SK-N-DZ (cell line): Measurements from ENCODE around the gene MTM1.
A peak's percentile ranks its signal among the peaks of the same experiment; 100 is the strongest.

Source experiments
- DNase-seq: peaks from one replicate; pipeline ENCODE4 v3.0.0-alpha.2; 2015; ENCODE audit warnings: low spot score

Gene MTM1

DNA sequence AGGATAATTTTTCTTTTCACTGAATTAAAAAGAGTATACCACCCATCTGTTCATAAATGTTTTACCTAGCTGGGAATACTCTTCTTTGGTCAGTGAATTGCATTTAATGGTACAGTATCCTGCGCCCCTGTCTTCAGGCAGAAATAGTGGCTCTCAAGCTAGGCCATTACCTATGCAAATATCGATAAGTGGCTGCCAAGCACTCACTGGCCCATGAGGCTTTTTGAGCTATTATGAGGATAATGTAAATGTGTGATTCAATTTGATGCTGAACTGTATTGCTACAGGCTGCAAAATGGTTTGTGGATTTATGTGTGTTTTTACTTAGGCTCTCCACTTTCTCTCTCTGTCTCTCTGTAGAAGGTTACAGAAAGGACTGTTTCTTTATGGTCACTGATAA lies 94.7 kb downstream of the MTM1 start:
- no peak for DNase-seq

DNA sequence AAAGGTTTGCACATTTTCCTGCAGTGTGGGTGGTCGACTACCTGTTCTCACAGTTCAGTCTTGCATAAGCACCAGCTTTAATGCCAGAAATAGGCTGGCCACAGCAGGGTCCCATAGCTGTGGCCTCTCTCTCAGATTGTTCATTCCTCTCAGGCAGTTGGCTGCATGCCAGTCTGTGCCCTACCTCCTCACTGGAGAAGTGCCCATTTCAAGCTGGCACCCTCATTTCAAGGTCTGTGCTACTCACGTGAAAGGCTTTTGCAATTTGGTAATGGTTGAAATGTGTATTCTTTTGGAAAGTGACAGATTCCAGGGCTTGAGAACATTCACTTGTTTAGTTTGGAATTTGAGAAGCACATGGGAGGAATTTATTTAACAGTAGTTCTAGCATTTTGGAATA lies 95.9 kb downstream of the MTM1 start:
- no peak for DNase-seq

DNA sequence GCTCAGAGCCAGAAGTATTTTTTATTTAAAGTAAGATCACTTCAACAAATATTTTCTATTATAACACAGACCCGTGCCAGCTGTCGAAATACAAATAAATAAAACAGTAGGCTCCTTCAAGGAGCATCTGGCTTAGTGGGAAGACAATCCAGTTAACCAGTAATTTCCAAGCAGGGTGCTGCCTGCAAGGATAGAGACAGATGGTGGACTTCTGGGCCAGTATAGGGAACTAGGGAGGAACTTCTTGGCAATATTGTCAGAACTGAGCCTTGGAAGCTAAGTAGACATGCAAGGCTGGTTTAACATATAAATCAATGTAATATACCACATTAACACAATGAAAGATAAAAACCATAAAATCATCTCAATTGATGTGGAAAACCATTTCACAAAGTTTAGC lies 107.8 kb downstream of the MTM1 start:
- DNase-seq = no peak

DNA sequence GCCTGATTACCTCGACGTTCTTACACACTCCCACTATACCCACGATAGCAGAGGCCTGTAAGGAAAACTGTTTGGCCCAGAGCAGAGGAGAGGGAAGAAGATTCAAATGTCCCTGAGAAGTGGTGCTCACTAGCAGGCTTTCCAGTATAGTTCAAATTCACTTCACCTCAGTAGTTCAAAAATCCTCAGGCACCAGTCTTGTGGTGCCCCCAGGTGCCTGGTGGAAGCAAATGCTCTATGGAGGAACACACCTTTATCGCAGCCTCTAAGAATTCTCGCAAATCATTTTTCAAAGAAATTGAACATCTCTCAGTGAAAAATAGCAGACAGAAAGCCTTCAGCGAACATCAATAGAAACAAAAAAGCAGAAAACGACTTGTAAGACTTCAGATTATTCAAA lies 112.6 kb downstream of the MTM1 start:
- no peak for DNase-seq

DNA sequence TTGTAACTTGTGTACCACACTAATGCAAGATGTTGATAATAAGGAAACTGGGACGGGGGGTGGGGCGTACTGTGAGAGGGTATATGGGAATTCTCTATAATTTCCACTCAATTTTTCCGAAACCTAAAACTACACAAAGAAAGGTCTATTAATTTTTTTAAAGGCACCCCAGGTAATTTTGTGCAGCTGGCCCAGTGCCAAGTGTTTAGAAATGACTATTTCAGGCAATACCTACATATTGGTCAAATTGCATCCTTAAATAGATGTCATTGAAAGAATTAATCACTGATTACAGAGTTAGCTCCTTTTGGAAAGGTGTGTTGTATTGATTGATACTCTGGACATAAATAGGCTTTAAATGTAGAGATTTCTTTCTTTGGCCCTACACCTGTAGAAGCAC lies 114.7 kb downstream of the MTM1 start:
- no peak for DNase-seq

DNA sequence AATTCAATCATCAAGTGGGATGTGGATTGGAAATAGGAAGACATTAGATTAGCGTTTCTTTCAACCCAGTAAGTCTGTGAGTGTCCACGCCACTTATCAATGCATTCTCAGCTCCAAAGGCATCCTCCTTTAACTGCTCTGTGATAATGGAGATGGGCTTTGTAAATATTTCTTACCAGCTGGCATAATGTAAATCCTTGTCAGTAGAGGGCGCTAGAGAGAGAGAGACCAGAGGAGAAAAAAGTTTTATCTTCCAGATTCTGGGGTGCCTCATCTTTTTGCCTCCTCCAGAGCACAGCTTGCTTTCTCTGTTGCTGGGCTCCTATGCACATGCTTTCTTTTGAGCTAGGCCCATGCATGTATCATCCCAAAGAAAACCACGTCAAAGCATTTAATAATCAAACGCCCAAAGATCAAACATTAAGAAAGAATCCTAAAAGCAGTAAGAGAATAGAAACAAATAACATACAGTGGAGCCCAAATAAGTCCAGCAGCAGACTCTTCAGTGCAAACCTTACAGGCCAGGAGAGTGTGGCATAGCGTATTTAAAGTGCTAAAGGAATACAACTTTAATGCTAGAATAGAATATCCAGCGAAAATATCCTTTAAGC lies 115.2 kb downstream of the MTM1 start:
- peak; percentile 18 for DNase-seq

DNA sequence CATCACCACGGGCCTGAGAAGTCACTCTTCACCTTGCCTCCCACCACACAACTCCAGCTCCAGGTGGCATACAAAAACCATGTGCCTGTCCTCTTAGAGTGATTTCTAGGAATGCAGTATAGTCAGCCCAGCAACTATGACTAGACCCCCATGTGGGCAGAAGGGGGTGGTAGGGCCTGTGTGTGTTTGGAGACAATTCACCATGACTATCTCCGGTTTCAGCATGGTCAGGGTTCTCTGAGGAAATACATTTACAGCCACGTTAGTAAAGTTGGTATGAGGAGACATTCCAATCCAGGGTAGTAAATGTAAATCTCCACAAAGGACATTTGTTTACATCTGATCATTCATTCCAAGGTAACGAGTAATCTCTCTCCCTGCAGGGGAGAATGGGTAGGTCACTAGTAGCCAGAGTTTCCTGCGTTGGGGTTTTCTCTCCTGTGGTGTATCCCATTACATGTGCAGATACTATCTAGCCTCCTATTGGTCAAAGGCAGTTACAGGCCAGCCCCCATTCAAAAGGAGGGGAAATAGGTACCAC lies 120.6 kb downstream of the MTM1 start:
- no peak for DNase-seq

DNA sequence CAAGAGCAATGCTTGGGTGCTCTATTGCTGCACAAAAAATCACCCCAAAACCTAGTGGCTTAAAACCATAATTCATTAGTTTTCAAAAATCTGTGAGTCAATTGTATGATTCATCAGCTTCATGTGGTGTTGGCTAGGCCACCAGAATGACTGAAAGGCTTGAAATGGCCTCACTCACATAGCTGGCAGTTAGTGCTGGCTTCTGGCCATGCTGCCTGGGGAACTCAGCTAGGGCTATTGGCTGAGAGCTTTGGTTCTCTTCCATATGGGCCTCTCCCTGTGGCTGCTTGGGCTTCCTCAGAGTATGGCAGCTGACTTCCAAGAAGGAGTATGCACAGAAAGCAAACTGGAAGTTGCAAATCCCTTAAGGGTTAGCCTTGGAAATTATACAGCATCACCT lies 121.7 kb downstream of the MTM1 start:
- DNase-seq = no peak

DNA sequence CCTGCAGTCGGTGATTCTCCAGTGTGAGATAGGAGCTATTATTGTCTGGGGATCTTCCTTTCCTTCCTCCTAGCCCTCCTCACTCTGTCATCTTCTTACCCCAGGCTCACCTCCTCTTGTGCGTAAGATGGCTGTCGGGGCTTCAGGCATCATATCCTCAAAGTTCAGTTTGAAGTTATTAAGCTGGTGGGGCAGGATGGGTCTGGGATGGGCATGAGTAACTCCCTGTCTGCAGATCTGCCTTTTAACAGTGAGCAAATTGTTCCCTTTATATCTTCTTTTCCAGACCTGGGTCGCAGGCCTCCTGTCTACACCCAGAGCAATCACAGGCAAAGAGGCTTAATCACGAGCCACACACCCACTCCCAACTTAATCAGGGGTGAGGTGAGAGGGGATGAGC lies 123.9 kb downstream of the MTM1 start:
- DNase-seq = no peak

DNA sequence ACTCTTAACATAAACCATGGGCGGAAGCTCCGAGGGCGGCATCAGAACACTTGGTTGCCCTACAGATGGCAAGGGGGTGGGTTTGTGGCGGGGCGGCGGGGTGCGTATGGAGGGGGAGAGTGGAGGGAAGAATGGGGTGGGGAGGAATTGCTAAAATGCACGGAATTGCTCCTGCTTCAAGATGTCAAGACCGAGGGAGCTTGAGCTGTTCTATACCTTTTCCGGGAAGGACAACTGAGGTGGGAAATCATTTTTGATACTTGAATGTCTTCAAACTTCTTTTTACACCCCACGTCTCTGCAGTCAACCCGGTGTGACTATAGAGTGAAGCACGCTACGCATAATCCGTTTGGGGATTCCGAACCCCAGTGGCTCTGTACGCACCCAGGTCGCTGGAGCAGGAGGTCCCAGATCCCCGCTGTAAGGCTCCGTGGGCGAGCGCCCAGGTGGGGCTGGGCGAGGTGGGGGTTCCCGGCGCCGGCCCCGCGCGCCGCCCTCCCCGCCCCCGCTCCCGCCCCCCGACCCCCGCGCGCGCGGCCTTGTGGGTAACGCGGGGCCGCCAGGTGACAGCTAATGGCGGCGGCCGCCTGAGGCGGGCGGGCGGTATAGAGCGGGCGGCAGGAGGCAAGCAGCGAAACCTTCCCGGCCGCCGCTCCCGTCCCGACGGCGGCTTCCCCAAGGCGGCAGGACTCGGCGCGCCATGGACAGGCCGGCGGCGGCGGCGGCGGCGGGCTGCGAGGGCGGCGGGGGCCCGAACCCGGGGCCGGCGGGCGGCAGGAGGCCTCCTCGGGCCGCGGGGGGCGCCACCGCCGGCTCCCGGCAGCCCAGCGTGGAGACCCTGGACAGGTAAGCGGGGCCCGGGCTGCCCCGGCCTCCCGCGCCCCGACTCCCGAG lies 124.7 kb downstream of the MTM1 start, which contains the start of gene MTMR1:
TSS of gene MTMR1 (plus strand) at position 566 of the 894 bp plus-strand sequence. CDS start at position 701, 135 bp downstream.
- DNase-seq = peak; percentile 5

DNA sequence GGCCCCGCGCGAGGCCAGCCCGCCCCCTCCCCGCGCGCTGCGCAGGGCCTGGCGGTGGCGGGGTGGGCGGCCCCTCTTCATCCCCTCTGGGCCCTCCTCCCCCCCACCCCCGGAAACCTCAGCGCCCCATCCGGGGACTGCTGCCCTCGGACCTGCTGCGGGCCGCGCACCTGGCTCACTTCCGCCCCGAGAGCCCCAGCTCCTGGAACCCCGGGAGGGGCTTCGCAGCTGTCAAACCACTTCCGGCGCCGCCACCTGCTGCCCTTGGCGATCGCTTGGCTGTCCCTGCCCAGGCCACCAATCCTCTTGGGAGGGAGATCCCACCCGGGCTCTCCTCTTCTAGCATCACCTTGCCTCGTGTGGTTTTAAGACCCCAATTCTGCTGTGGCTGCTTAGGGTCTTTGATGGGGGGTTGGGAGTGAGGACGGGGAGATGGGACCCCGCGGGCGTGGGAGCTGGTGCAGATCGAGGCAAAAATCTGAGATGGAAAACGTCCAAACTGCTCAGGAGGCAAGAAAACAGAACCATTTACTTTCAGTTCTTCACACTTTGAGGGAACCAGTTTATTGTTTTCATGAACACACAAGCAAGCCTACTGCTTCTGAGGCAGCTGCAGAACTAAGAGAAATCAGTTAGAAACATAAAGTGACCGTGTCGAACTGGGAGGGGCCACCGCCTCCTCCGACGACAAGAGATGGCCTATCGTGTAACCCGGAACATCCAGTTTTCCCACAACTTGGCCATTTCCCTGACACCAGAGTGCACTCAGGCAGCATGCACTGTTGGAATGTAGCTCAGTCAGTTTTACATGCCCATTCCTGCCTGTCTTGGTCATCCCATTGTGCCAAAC lies 125.5 kb downstream of the MTM1 start:
- peak; percentile 50 for DNase-seq

DNA sequence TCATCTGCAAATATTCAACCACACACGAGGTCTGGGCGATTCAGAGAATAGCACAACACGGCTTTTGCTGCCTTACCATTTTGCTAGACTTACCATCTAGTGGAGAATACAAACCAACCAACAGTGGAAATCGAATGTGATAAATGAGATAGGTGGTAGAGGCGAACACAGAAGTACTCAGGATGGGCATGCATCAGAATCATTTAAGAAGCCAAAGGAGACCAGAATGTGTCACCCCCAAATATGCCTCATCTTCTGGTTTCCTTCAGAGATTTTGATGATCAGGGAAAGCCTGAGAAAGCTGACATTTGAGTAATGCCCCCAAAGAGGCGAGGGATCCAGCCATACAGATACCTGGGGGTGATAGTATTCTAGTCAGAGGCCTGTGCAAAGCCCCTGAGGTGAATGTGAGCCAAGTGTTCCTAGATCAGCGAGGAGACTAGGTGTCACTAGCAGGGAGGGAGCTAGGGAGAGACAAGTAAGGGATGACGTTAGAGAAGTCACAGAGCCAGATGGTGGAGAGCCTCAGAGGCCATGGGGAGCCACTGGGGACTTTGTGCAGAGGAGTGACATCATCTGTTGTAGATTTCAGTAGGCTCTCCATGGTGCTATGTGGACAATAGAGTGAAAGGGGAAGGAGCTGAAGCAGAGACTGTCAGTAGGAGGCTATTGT lies 126.5 kb downstream of the MTM1 start:
- DNase-seq = no peak

DNA sequence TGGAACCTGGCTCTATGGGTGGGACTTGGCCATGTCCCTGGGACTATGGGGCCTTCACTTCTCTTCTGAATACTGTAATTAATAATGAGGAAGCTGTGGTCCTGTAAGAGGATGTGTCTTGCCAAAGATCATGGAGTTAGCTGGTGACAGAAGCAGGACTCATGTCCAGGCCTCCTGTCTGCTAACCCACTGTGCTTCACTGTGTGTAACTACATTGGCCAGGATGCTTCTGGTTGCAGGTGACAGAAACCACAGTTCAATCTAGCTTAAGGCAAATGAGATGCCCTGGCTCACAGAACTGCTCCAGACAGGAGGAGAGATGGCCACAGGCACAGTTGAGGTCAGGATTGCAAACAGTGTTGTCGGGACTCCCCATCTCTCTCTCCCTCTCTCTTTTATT lies 127.9 kb downstream of the MTM1 start:
- no peak for DNase-seq

DNA sequence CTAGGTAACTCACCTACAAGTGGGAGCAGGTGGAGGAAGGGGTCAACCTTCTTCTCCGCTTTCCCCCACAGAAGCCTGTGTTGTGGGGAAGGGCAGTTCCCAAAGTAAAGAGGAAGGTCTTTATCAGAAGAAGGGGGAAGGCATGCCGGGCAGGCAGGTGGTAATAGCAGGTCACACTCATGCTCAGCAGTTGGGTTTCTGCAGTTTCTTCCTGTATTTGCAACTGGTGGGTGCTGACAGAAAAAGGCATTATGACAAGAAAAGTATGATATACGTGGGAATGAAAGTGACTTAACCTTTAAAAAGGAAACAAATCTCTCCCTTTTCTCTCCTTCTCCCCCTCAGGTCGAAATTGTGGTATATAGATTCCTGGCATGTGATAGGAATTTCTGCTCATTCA lies 128.4 kb downstream of the MTM1 start:
- no peak for DNase-seq

DNA sequence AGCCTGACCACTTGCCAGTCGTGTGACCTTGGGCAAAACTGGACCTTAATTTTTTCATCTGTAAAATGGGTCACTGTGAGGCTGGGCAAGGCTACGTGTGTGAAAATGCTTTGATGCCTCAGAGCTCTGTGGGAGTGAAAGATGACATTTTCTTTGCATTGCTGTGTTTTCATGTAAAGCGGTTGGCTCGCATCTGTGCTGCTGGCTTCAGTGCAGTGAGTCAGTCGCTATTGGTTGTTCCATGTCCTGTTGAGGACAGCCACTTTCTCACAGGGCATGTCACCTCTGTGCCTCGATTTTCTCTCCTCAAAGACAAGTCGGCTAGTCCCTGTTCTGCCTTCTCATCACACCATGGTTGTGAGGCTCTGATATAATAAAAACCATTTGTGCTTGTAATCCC lies 129.2 kb downstream of the MTM1 start:
- DNase-seq = no peak

DNA sequence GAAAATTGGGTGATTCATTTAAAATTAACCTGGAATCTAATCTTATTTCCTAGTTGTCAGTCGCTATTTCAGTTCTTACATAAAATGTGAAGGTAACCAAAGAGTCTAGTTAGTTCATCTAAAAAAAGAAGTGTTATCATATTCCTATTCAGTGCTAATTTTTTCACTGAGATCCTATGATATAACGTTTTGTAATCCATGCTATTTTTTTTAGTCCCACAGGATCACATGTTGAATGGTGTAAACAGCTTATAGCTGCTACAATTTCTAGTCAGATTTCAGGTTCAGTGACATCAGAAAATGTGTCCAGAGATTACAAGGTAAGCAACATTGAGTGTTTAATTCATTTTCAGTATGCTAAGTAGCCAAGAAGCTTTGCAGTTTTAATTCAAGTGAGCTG lies 130.6 kb downstream of the MTM1 start:
- no peak for DNase-seq

DNA sequence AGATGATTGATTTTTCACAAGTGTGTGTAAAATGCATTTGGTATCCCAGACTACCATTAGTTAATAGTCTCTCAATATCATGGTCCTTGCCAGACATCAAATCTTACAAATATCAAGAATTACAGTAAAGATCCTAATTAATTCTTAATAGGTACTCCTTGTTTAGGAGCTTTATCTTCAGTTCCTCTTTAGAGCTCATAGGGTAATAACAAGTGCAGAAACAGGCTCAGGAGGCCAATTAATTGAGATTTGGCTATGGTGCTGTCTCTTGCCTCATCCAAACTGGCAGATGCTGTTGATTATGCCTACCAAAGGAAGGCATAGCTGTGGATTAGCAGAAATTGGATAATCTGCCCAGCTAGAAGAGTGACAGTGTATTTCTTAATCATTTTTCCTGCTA lies 131.7 kb downstream of the MTM1 start:
- no peak for DNase-seq

DNA sequence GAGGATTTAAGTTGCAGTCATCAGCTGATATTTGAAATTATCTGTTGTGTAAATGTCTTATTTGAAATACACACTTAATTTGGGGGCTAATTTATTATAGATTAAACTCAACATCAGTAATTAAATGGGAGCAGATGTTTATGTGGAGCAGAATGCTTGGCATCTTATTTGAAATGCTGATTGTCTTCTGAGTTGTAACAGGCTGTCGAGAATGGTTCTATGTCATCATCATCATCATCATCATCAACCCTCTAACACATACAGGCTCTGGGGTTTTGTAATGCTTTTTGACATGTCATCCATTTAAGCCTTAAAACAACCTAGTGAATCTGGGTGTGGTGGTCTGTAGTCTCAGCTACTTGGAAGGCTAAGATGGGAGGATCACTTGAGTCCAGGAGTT lies 133.0 kb downstream of the MTM1 start:
- DNase-seq = no peak

DNA sequence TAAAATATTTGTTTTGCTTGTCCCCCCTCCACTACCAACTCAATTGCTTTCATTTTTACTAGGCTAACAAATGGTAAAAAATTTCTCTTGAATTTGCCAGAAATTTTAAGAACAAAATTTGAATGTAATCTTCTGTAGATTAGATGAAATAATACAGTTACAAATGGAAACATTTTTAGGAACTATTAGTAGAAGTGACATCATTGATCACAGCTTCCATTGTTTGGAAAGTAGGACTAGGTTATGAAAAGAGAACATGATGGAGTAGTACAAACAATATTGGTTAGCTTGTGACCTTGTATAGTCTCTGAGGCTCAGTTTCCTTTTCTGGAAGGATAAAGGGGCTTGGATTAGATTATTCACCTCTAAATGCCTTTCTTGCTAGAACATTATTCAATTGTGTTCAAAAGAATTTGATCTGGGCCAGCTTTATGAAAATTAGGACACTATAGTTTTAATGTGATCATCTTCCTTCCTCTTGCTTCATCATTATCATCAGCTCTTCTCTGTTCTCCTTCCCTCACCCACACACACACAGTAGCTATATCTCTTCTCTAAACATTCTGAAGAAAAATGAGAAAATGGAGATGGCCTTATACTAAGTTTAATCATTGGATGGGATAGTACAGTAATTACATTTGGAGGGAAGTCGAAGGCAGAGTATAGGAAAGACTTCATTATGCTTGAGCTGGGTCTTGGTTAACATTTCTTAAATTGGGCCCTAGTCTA lies 134.7 kb downstream of the MTM1 start:
- no peak for DNase-seq

DNA sequence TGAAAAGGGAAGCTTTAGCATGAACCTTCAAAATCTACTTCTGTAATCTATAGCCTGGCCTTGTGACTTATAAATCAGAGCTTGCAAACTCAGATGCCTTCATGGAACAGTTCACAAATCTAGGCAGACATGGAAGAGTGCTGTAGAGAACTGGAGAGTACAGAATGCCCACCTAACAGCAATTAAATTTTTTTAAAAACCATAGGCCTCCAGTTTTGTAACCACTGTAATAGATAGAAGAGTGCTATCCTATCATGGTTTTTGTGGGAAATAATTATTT lies 135.2 kb downstream of the MTM1 start:
- DNase-seq = no peak

DNA sequence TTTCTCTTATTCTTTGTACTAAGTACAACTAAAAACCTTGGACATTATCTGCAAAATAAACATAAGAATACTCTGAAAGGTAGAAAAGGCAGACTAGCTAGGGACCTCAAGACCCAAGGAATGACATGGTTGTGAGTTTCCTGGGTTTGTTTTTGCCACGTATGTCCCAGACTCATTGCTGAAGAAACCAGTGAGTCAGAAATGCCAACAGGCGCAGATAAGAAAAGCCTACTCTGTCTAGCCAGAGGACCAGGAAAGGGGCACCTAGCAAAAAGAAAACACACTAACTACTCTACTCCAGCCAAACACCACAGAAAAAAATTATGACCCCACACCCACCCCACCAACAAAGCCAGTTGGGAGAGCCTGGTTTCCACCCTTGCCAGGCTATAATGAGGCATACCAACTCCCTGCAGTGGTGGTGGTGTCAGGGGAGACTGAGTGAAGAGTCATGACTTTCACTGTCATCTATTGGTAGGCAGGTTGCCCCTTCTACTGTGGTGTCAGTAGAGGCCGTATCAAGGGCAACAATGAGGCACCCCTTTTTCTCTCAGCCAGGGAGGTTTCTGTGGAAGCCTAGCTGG lies 135.7 kb downstream of the MTM1 start:
- DNase-seq = no peak
